BLaER1 (cell line): ENCODE results near the gene GOLGA5.

Experiments
- H3K27ac ChIP-seq: shearing (Covaris generic); formaldehyde crosslinking; 2 replicates; pipeline ENCODE4 v1.8.1; 2022
- H3K27me3 ChIP-seq: shearing (Covaris generic); formaldehyde crosslinking; 2 replicates; pipeline ENCODE4 v1.8.1; 2022
- H3K36me3 ChIP-seq: shearing (Covaris generic); formaldehyde crosslinking; 2 replicates; pipeline ENCODE4 v1.8.1; 2022
- H3K4me1 ChIP-seq: shearing (Covaris generic); formaldehyde crosslinking; 2 replicates; pipeline ENCODE4 v1.8.1; 2022
- H3K4me2 ChIP-seq: shearing (Covaris generic); formaldehyde crosslinking; 2 replicates; pipeline ENCODE4 v1.8.1; 2022
- H3K4me3 ChIP-seq: shearing (Covaris generic); formaldehyde crosslinking; 2 replicates; pipeline ENCODE4 v1.8.1; 2022
- H3K9ac ChIP-seq: shearing (Covaris generic); formaldehyde crosslinking; 2 replicates; pipeline ENCODE4 v1.8.1; 2022
- H3K9me3 ChIP-seq: shearing (Covaris generic); formaldehyde crosslinking; 2 replicates; pipeline ENCODE4 v1.8.1; 2022
- H4K20me1 ChIP-seq: shearing (Covaris generic); formaldehyde crosslinking; 2 replicates; pipeline ENCODE4 v1.8.1; 2022
- Cebpa-rat ChIP-seq: shearing (Covaris generic); IDR thresholded peaks from 2 replicates; pipeline ENCODE4 v1.8.1; 2022

The GOLGA5 gene

GRCh38 chr14:92780444-92781232 is 13.5 kb upstream of the GOLGA5 start:
- Histone ChIP-seq H3K4me1 (peaks cover 41% of the 10 kb centered on the region), H3K27me3 (no peaks in the 10 kb centered on the region), H4K20me1 (no peaks in the 10 kb centered on the region), H3K9ac (no peak overlapping the region), H3K4me2 (no peak overlapping the region), H3K4me3 (no peak overlapping the region), H3K27ac (no peak overlapping the region), H3K9me3 (no peaks in the 10 kb centered on the region), H3K36me3 (no peaks in the 10 kb centered on the region)
- no peak for TF ChIP-seq Cebpa-rat

- H3K27ac ChIP-seq, result no peak overlapping the region
- no peaks in the 10 kb centered on the region for H3K36me3 ChIP-seq
- no peaks in the 10 kb centered on the region for H3K9me3 ChIP-seq
- H3K4me3 ChIP-seq, result no peak overlapping the region
- H3K27me3 ChIP-seq, result no peaks in the 10 kb centered on the region
- no peak overlapping the region for H3K9ac ChIP-seq
- no peak for TF ChIP-seq Cebpa-rat
- no peaks in the 10 kb centered on the region for H4K20me1 ChIP-seq
- H3K4me2 ChIP-seq, result no peak overlapping the region
- peaks cover 41% of the 10 kb centered on the region for H3K4me1 ChIP-seq
These were observed 12.8 kb upstream of the GOLGA5 start for GRCh38 chr14:92781350-92781749.

- H3K4me3 ChIP-seq, result no peak overlapping the region
- no peak overlapping the region for H3K27ac ChIP-seq
- H3K9me3 ChIP-seq, result peaks cover 15% of the 10 kb centered on the region
- H3K36me3 ChIP-seq, result no peaks in the 10 kb centered on the region
- H3K27me3 ChIP-seq, result no peaks in the 10 kb centered on the region
- no peaks in the 10 kb centered on the region for H4K20me1 ChIP-seq
- no peak for TF ChIP-seq Cebpa-rat
- H3K4me1 ChIP-seq, result peaks cover 20% of the 10 kb centered on the region
- no peak overlapping the region for H3K4me2 ChIP-seq
- no peak overlapping the region for H3K9ac ChIP-seq
These were observed 10.2 kb upstream of the GOLGA5 start for GRCh38 chr14:92783813-92784431.

- H3K36me3 ChIP-seq, result no peaks in the 10 kb centered on the region
- H4K20me1 ChIP-seq, result no peaks in the 10 kb centered on the region
- H3K4me2 ChIP-seq, result peak overlapping the region; percentile 27
- no peak overlapping the region for H3K4me3 ChIP-seq
- no peak overlapping the region for H3K27ac ChIP-seq
- H3K9me3 ChIP-seq, result peaks cover 34% of the 10 kb centered on the region
- no peaks in the 10 kb centered on the region for H3K27me3 ChIP-seq
- peaks cover 11% of the 10 kb centered on the region for H3K4me1 ChIP-seq
- no peak overlapping the region; the same call in 1 of the 2 replicates for H3K9ac ChIP-seq
- TF ChIP-seq Cebpa-rat, result no peak
These were observed 8.3 kb upstream of the GOLGA5 start for GRCh38 chr14:92785667-92786426.

GRCh38 chr14:92786427-92786756 is 7.7 kb upstream of the GOLGA5 start:
- TF ChIP-seq Cebpa-rat, result no peak
- no peaks in the 10 kb centered on the region for H3K36me3 ChIP-seq
- H4K20me1 ChIP-seq, result no peaks in the 10 kb centered on the region
- H3K4me2 ChIP-seq, result peak overlapping the region; percentile 27; the same call in 1 of the 2 replicates
- peaks cover 38% of the 10 kb centered on the region for H3K9me3 ChIP-seq
- no peak overlapping the region for H3K9ac ChIP-seq
- H3K4me3 ChIP-seq, result no peak overlapping the region
- peaks cover 11% of the 10 kb centered on the region for H3K4me1 ChIP-seq
- no peak overlapping the region for H3K27ac ChIP-seq
- H3K27me3 ChIP-seq, result no peaks in the 10 kb centered on the region

GRCh38 chr14:92787554-92787953 is 6.6 kb upstream of the GOLGA5 start:
- no peaks in the 10 kb centered on the region for H3K36me3 ChIP-seq
- H4K20me1 ChIP-seq, result no peaks in the 10 kb centered on the region

GRCh38 chr14:92789457-92790089 is 4.5 kb upstream of the GOLGA5 start:
- peaks cover 45% of the 10 kb centered on the region for H3K9me3 ChIP-seq
- no peak overlapping the region for H3K4me3 ChIP-seq
- no peak overlapping the region for H3K27ac ChIP-seq
- no peak overlapping the region for H3K4me2 ChIP-seq
- no peaks in the 10 kb centered on the region for H3K36me3 ChIP-seq
- H3K4me1 ChIP-seq, result peaks cover 18% of the 10 kb centered on the region
- H3K27me3 ChIP-seq, result no peaks in the 10 kb centered on the region
- no peak overlapping the region for H3K9ac ChIP-seq
- H4K20me1 ChIP-seq, result no peaks in the 10 kb centered on the region
- no peak for TF ChIP-seq Cebpa-rat

More at GRCh38 chr14:92787554-92787953, 6.6 kb upstream of the GOLGA5 start:
- Histone ChIP-seq H3K4me3 (no peak overlapping the region), H3K27me3 (no peaks in the 10 kb centered on the region), H3K9me3 (peaks cover 38% of the 10 kb centered on the region), H3K4me1 (peaks cover 11% of the 10 kb centered on the region), H3K27ac (no peak overlapping the region), H3K9ac (no peak overlapping the region), H3K4me2 (no peak overlapping the region)
- no peak for TF ChIP-seq Cebpa-rat

GRCh38 chr14:92792885-92793284 is 1.2 kb upstream of the GOLGA5 start:
- H3K27ac ChIP-seq, result no peak overlapping the region
- TF ChIP-seq Cebpa-rat, result no peak
- no peaks in the 10 kb centered on the region for H4K20me1 ChIP-seq
- H3K9me3 ChIP-seq, result peaks cover 39% of the 10 kb centered on the region
- no peak overlapping the region for H3K9ac ChIP-seq
- H3K36me3 ChIP-seq, result peaks cover 9% of the 10 kb centered on the region
- H3K4me3 ChIP-seq, result no peak overlapping the region
- H3K4me1 ChIP-seq, result peaks cover 17% of the 10 kb centered on the region
- H3K27me3 ChIP-seq, result no peaks in the 10 kb centered on the region
- H3K4me2 ChIP-seq, result no peak overlapping the region

- TF ChIP-seq Cebpa-rat, result no peak
- peak overlapping the region; percentile 93 for H3K9ac ChIP-seq
- H3K4me2 ChIP-seq, result peak overlapping the region; percentile 81
- no peaks in the 10 kb centered on the region for H3K27me3 ChIP-seq
- peaks cover 25% of the 10 kb centered on the region for H3K36me3 ChIP-seq
- peak overlapping the region; percentile 84 for H3K27ac ChIP-seq
- H4K20me1 ChIP-seq, result peaks cover 2% of the 10 kb centered on the region; the same call in 1 of the 2 replicates
- H3K9me3 ChIP-seq, result peaks cover 24% of the 10 kb centered on the region
- H3K4me1 ChIP-seq, result peaks cover 17% of the 10 kb centered on the region
- peak overlapping the region; percentile 82 for H3K4me3 ChIP-seq
These were observed 439 bp downstream of the GOLGA5 start for GRCh38 chr14:92794547-92794941.
